K562 (cell line): ENCODE data around the gene C1orf198. TPM values are rescaled to one million over a fixed set of nuclear protein-coding genes. Genes with fewer than 3 reads are reported as not detected.

ENCODE experiments used
- ATAC-seq: fragments of 200-7000 bp; cut with Tn5 transposase; 3 replicates; pipeline ENCODE4 v1.9.1; 2020; ENCODE audit warnings: moderate library complexity
- BruUV-seq: library from RNA; stranded (reverse); fragments of 400-500 nt; replicated peaks from 2 replicates; lab custom pipeline; 2021; lab: Mats Ljungman, UMichigan
- CTCF ChIA-PET: fragments of 300-600 bp; formaldehyde crosslinking; extraction: SDS; loops from one replicate; lab custom pipeline; 2021; ENCODE audit warnings: low intra/inter-chr PET ratio; lab: Yijun Ruan, JAX
- POLR2A ChIA-PET: fragments of 300-600, 350-650 bp; sonication (Branson Sonifier 250); formaldehyde crosslinking; extraction: SDS; loops from one replicate; lab custom pipeline; 2021; ENCODE audit warnings: antibody characterized with exemption, inconsistent platforms; lab: Yijun Ruan, JAX
- DNase-seq, 4 experiments: peaks; one replicate each; pipeline versions ENCODE4 v3.0.0 to v3.0.0-alpha.2; 2011 to 2018; ENCODE audit warnings: low spot score in 3 of 4, mixed read lengths in 3 of 4; ENCODE audit errors: extremely low read depth in 1 of 4
- FAIRE-seq: peaks from 2 replicates; lab custom pipeline; 2011; peaks lifted over from hg19 to GRCh38; lab: Jason Lieb, UNC
- H2AFZ ChIP-seq: 2 replicates; pipeline ENCODE4 v1.6.0; 2011; ENCODE audit warnings: low read depth, low read length, control low read depth, inconsistent platforms
- H3K27ac ChIP-seq: fragments of 200-600 bp; 3 replicates; pipeline ENCODE4 v1.8.0; 2011; ENCODE audit warnings: low read depth, mild to moderate bottlenecking, control low read depth, inconsistent platforms, low read length, moderate library complexity, mixed read lengths; ENCODE audit errors: extremely low read depth
- H3K27me3 ChIP-seq, 2 experiments: fragments of 300-600 bp in 1 of 2; 2 replicates in 1 of 2; 3 replicates in 1 of 2; pipeline versions ENCODE4 v1.6.0 to v1.8.0; 2011; ENCODE audit warnings: inconsistent platforms in 2 of 2, low read length in 2 of 2, mild to moderate bottlenecking in 1 of 2, mixed read lengths in 1 of 2, moderate library complexity in 1 of 2; ENCODE audit not compliant: control insufficient read depth in 2 of 2, insufficient read depth in 2 of 2
- H3K36me3 ChIP-seq: fragments of 300-600 bp; 3 replicates; pipeline ENCODE4 v1.8.0; 2011; ENCODE audit warnings: mild to moderate bottlenecking, low read length, inconsistent platforms; ENCODE audit not compliant: control insufficient read depth, insufficient read depth
- H3K4me1 ChIP-seq, 2 experiments: fragments of 200-600 bp in 1 of 2; replicated peaks in 1 of 2; 2 replicates in 1 of 2; 3 replicates in 1 of 2; pipeline versions ENCODE4 v1.5.1 to v1.8.0; 2011; ENCODE audit warnings: inconsistent platforms in 2 of 2, low read length in 2 of 2, mild to moderate bottlenecking in 1 of 2, mixed read lengths in 1 of 2, moderate library complexity in 1 of 2; ENCODE audit not compliant: control insufficient read depth in 2 of 2, insufficient read depth in 2 of 2
- H3K4me2 ChIP-seq: 2 replicates; pipeline ENCODE4 v1.6.1; 2011; ENCODE audit warnings: low read length, control low read depth, inconsistent platforms, mixed read lengths; ENCODE audit not compliant: insufficient read depth
- H3K4me3 ChIP-seq: fragments of 200-600 bp; sonication (generic), shearing (Covaris generic); 2 replicates; pipeline ENCODE4 v1.5.1; 2016; ENCODE audit warnings: control low read depth, inconsistent platforms
- H3K79me2 ChIP-seq: fragments of 200-600 bp; 3 replicates; pipeline ENCODE4 v1.8.0; 2011; ENCODE audit warnings: low read length, inconsistent platforms; ENCODE audit not compliant: control insufficient read depth, insufficient read depth
- H3K9ac ChIP-seq, 2 experiments: 2 replicates each; pipeline versions ENCODE4 v1.6.0 to v1.6.1; 2011; ENCODE audit warnings: low read depth in 2 of 2, low read length in 2 of 2, control low read depth in 1 of 2, inconsistent platforms in 1 of 2, mild to moderate bottlenecking in 1 of 2, mixed read lengths in 1 of 2; ENCODE audit not compliant: insufficient read depth in 1 of 2
- H3K9me1 ChIP-seq: one replicate; pipeline ENCODE4 v1.6.0; 2011; ENCODE audit warnings: inconsistent platforms, mild to moderate bottlenecking, low read length, moderate library complexity; ENCODE audit not compliant: control insufficient read depth, insufficient read depth
- H3K9me3 ChIP-seq: replicated peaks from 2 replicates; pipeline ENCODE4 v1.5.1; 2011; ENCODE audit warnings: low read depth, low read length, inconsistent platforms; ENCODE audit not compliant: control insufficient read depth, insufficient read depth
- H4K20me1 ChIP-seq: replicated peaks from 2 replicates; pipeline ENCODE4 v1.6.1; 2011; ENCODE audit warnings: low read length, inconsistent platforms, mixed read lengths; ENCODE audit not compliant: control insufficient read depth, insufficient read depth
- ADNP ChIP-seq: fragments of 200-800 bp; sonication (Bioruptor generic); IDR thresholded peaks from 2 replicates; pipeline ENCODE4 v1.6.1; 2016; ENCODE audit warnings: missing genetic modification characterization, missing compliant biosample characterization
- CAMTA2 ChIP-seq: fragments of 250-450 bp; sonication (Bioruptor Pico); conservative IDR thresholded peaks from 2 replicates; pipeline ENCODE4 v1.5.1; 2022
- GTF2E2 ChIP-seq: fragments of 200-800 bp; sonication (Bioruptor generic); IDR thresholded peaks from 2 replicates; pipeline ENCODE4 v1.6.1; 2016; ENCODE audit warnings: missing genetic modification characterization, missing compliant biosample characterization
- HDAC6 ChIP-seq: IDR thresholded peaks from 2 replicates; pipeline ENCODE4 v1.6.1; 2012; ENCODE audit warnings: low read depth, mild to moderate bottlenecking, control low read depth, inconsistent platforms, low read length, moderate library complexity
- HMGN3 ChIP-seq: IDR thresholded peaks from 2 replicates; pipeline ENCODE4 v1.6.1; 2011; ENCODE audit warnings: borderline replicate concordance, low read depth, mild to moderate bottlenecking, mixed read lengths, low read length; ENCODE audit not compliant: insufficient read length; ENCODE audit errors: extremely low read depth
- HNRNPH1 ChIP-seq: fragments of 200-400 bp; formaldehyde crosslinking; optimal IDR thresholded peaks from 2 replicates; pipeline ENCODE3; 2017; ENCODE audit warnings: low read depth, mild to moderate bottlenecking, low read length, moderate library complexity
- IRF9 ChIP-seq: fragments of 450-650 bp; IDR thresholded peaks from 2 replicates; pipeline ENCODE4 v1.6.1; 2016; ENCODE audit warnings: missing biosample characterization, missing genetic modification characterization
- JUNB ChIP-seq: fragments of 450-650 bp; formaldehyde crosslinking; conservative IDR thresholded peaks from 2 replicates; pipeline ENCODE4 v1.4.0; 2020; ENCODE audit warnings: mild to moderate bottlenecking
- NONO ChIP-seq, 2 experiments: fragments of 200-400 bp in 1 of 2; fragments of 450-650 bp in 1 of 2; formaldehyde crosslinking in 1 of 2; IDR thresholded peaks; 2 replicates each; pipeline ENCODE4 v1.6.1; 2017; ENCODE audit warnings: low read depth in 2 of 2, mild to moderate bottlenecking in 2 of 2, moderate library complexity in 2 of 2, low read length in 1 of 2
- NR2C2 ChIP-seq, 2 experiments: fragments of 200-800 bp in 1 of 2; sonication (Bioruptor generic) in 1 of 2; sonication (generic) in 1 of 2; formaldehyde crosslinking in 1 of 2; IDR thresholded peaks; 2 replicates each; pipeline versions ENCODE4 v1.6.1 to v1.8.0; 2016 to 2022; ENCODE audit warnings: mild to moderate bottlenecking in 1 of 2, missing compliant biosample characterization in 1 of 2, missing genetic modification characterization in 1 of 2, missing genetic modification reagents in 1 of 2
- POLR2G ChIP-seq: fragments of 200-400 bp; formaldehyde crosslinking; IDR thresholded peaks from 2 replicates; pipeline ENCODE4 v1.6.1; 2017; ENCODE audit warnings: low read depth, mild to moderate bottlenecking, antibody characterized with exemption, low read length, moderate library complexity
- SIRT6 ChIP-seq: IDR thresholded peaks from one replicate; pipeline ENCODE4 v1.6.1; 2012; ENCODE audit warnings: low read depth, mild to moderate bottlenecking, control low read depth, inconsistent platforms, low read length, moderate library complexity
- STAT6 ChIP-seq: sonication (generic); formaldehyde crosslinking; IDR thresholded peaks from 2 replicates; pipeline ENCODE4 v1.8.1; 2023; ENCODE audit warnings: mild to moderate bottlenecking, missing genetic modification reagents
- TAL1 ChIP-seq: fragments of 450-650 bp; IDR thresholded peaks from 2 replicates; pipeline ENCODE4 v1.6.1; 2016; ENCODE audit warnings: mild to moderate bottlenecking
- TFAP4 ChIP-seq: sonication (generic); formaldehyde crosslinking; IDR thresholded peaks from 2 replicates; pipeline ENCODE4 v1.8.0; 2022; ENCODE audit warnings: missing genetic modification reagents, mild to moderate bottlenecking, moderate library complexity, borderline replicate concordance
- ZBTB1 ChIP-seq: sonication (generic); formaldehyde crosslinking; IDR thresholded peaks from 2 replicates; pipeline ENCODE4 v1.8.1; 2023; ENCODE audit warnings: missing genetic modification reagents, low read depth, mild to moderate bottlenecking, borderline replicate concordance
- WGBS: fragments of 100-300 bp; shearing (Covaris generic); methylation state at CpG from one replicate; pipeline ENCODE4 v1.1.6; 2016; ENCODE audit warnings: low coverage, mixed read lengths; ENCODE audit not compliant: insufficient coverage; ENCODE audit errors: missing lambda C conversion rate; 5-methylcytosine and 5-hydroxymethylcytosine counted together
- in situ Hi-C: fragments of 300-500 bp; cut with MboI; formaldehyde crosslinking; loops from 4 replicates; pipeline ENCODE4 v1.15.0; 2018; ENCODE audit warnings: inconsistent platforms, mixed read lengths
- intact Hi-C: fragments of 100-400 bp; cut with micrococcal nuclease; formaldehyde crosslinking; loops from 2 replicates; pipeline ENCODE4 v1.14.2; 2022
- polyA plus RNA-seq, 8 experiments: library from polyadenylated mRNA; depleted of rRNA in 4 of 8; stranded (reverse) in 5 of 8; unstranded in 3 of 8; fragments of >200 nt; fragmentation: Nextera tagmentation in 2 of 8; fragmentation: Illumina TruSeq in 1 of 8; extraction: Ambion mirVana in 2 of 8; extraction: Trizol in 1 of 8; gene quantifications; 2 replicates each; pipeline versions ENCODE4 v1.2.1 to v1.2.3, GENCODE V29; 2011 to 2014; ENCODE audit warnings: inconsistent platforms in 1 of 8, missing spikeins in 1 of 8
- total RNA-seq, 7 experiments: library from RNA; depleted of rRNA in 6 of 7; stranded (reverse); fragments of >200 nt in 6 of 7; fragmentation: Illumina TruSeq in 2 of 7; extraction: Trizol in 2 of 7; gene quantifications; 2 replicates each; pipeline versions ENCODE4 v1.2.1 to v1.2.3, GENCODE V29; 2011 to 2021; ENCODE audit warnings: low replicate concordance in 1 of 7

C1orf198 gene
- total and polyA plus RNA-seq, 9 of the 15 experiments (the other 6 are each of a cell fraction or from before 2014, with no cell fraction given): 2.0 to 15.1 (median 10.4) TPM

GRCh38 chr1:230868736-230869385 lies 540 bp upstream of the C1orf198 start:
- peak overlapping the region; percentile 63 to 94 for H3K9ac ChIP-seq
- H3K27ac ChIP-seq: peak overlapping the region; percentile 45; the same call in 2 of the 3 replicates
- no peaks in the 10 kb centered on the region for H3K9me3 ChIP-seq
- no peaks in the 10 kb centered on the region for H4K20me1 ChIP-seq
- in situ Hi-C loops (no loop called here), intact Hi-C loops (loop anchor here (5.0 to 10.0 kb wide), 2 partner anchors 108 to 224 kb away; partner anchors contain the start of genes ARV1, COG2 and TTC13)
- H3K4me3 ChIP-seq: peak overlapping the region; percentile 75
- BruUV-seq: TSS peak; percentile 42
- 20% methylated on average over 23 of the region's 40 CpGs for WGBS
- peak overlapping the region; percentile 84 for H2AFZ ChIP-seq
- DNase-seq (peak in 2 of 4 experiments; percentile 19 to 53), ATAC-seq (peak; percentile 53), FAIRE-seq (no peak)
- no peaks in the 10 kb centered on the region; a peak in 1 of 5 replicates for H3K27me3 ChIP-seq
- ChIA-PET CTCF (interaction anchor here (0.9 kb wide), 1 partner anchor 343 kb away, joined by 3 read pairs; no protein-coding TSS in a partner anchor), POLR2A (interaction anchor here (0.6 to 1.6 kb wide), 6 partner anchors 9 to 41 kb away, joined by 3 to 5 read pairs (median 4); no protein-coding TSS in a partner anchor)
- peak overlapping the region; percentile 79 for H3K4me2 ChIP-seq
- no peaks in the 10 kb centered on the region for H3K9me1 ChIP-seq
- H3K4me1 ChIP-seq: peaks cover 14 to 22% of the 10 kb centered on the region in 2 experiments; a peak in 4 of 5 replicates
- no peaks in the 10 kb centered on the region for H3K36me3 ChIP-seq
- H3K79me2 ChIP-seq: peaks cover 4% of the 10 kb centered on the region; the same call in 1 of the 3 replicates
- TF ChIP-seq ZBTB1: 0 out of 2 replicates have a peak, but pooled peaks have one; percentile 56
- no peak for TF ChIP-seq IRF9 (tag)
- TF ChIP-seq JUNB (CRISPR knock-in tag): no peak
- TF ChIP-seq STAT6: no peak
- TF ChIP-seq SIRT6: no peak
- TF ChIP-seq TAL1: no peak
- TF ChIP-seq HMGN3: peak; percentile 44
- no peak for TF ChIP-seq CAMTA2 (CRISPR knock-in tag)
- no peak for TF ChIP-seq HDAC6
- TF ChIP-seq POLR2G: peak; percentile 67; the same call in 1 of the 2 replicates
- no peak for TF ChIP-seq ADNP (tag)
- TF ChIP-seq TFAP4: peak; percentile 31; the same call in 1 of the 2 replicates
- no peak for TF ChIP-seq GTF2E2
- TF ChIP-seq NR2C2 (CRISPR knock-in tag; IDR thresholded peaks at IDR 0.05): no peak
- no peak for TF ChIP-seq NR2C2 (tag; IDR thresholded peaks at IDR 0.05)
- no peak for TF ChIP-seq HNRNPH1
- no peak for TF ChIP-seq NONO (IDR thresholded peaks at IDR 0.05; ENCODE audit: low read depth in 2 of 2, low read length in 1 of 2)
